Panc1 (cell line): Measurements from ENCODE around the gene CFAP43. TPM values are rescaled to one million over a fixed set of nuclear protein-coding genes. Genes with fewer than 3 reads are reported as not detected.

ENCODE experiments used
- ATAC-seq: fragments of 200-7000 bp; cut with Tn5 transposase; 2 replicates; pipeline ENCODE4 v1.9.1; 2020; ENCODE audit warnings: mild to moderate bottlenecking, moderate library complexity
- BruUV-seq: library from RNA; stranded (reverse); fragments of 400-500 nt; replicated peaks from 2 replicates; lab custom pipeline; 2021; lab: Mats Ljungman, UMichigan
- CTCF ChIA-PET: fragments of 300-600 bp; sonication (Branson Sonifier 250); formaldehyde crosslinking; loops from one replicate; lab custom pipeline; 2022; ENCODE audit warnings: antibody characterized with exemption; lab: Charles Lee
- POLR2A ChIA-PET: fragments of 300-600 bp; sonication (Branson Sonifier 250); formaldehyde crosslinking; loops from one replicate; lab custom pipeline; 2022; ENCODE audit warnings: antibody characterized with exemption; lab: Charles Lee
- DNase-seq: peaks from one replicate; pipeline ENCODE4 v3.0.0-alpha.2; 2010; ENCODE audit warnings: low read depth, low spot score
- H3K27ac ChIP-seq: 2 replicates; pipeline ENCODE4 v1.5.1; 2011; ENCODE audit warnings: mild to moderate bottlenecking, low read length, inconsistent platforms
- H3K27me3 ChIP-seq: fragments of 200-500 bp; sonication (Bioruptor generic); 2 replicates; pipeline ENCODE4 v1.6.0; 2014; ENCODE audit warnings: low read length, inconsistent platforms; ENCODE audit not compliant: control insufficient read depth, insufficient read depth
- H3K36me3 ChIP-seq: fragments of 200-500 bp; sonication (Bioruptor generic); 2 replicates; pipeline ENCODE4 v1.5.1; 2014; ENCODE audit warnings: inconsistent platforms, mild to moderate bottlenecking, low read length, moderate library complexity; ENCODE audit not compliant: control insufficient read depth, insufficient read depth
- H3K4me1 ChIP-seq: 2 replicates; pipeline ENCODE4 v1.5.1; 2011; ENCODE audit warnings: inconsistent platforms, mild to moderate bottlenecking, low read length, moderate library complexity; ENCODE audit not compliant: control insufficient read depth, insufficient read depth
- H3K4me3 ChIP-seq, 2 experiments: 2 replicates each; pipeline ENCODE4 v1.5.1; 2011 to 2012; ENCODE audit warnings: low read depth in 2 of 2, low read length in 2 of 2, mild to moderate bottlenecking in 2 of 2, inconsistent platforms in 1 of 2, moderate library complexity in 1 of 2
- H3K9me3 ChIP-seq: fragments of 200-500 bp; sonication (Bioruptor generic); 2 replicates; pipeline ENCODE4 v1.5.1; 2014; ENCODE audit warnings: low read depth, mild to moderate bottlenecking, inconsistent platforms, low read length, moderate library complexity; ENCODE audit not compliant: control insufficient read depth, insufficient read depth
- POLR2AphosphoS5 ChIP-seq: IDR thresholded peaks from 2 replicates; pipeline ENCODE4 v1.6.1; 2012; ENCODE audit warnings: mild to moderate bottlenecking, low read depth, low read length, moderate library complexity
- SIN3A ChIP-seq: IDR thresholded peaks from 2 replicates; pipeline ENCODE4 v1.6.1; 2012; ENCODE audit warnings: low read depth, mild to moderate bottlenecking, low read length, moderate library complexity, borderline replicate concordance; ENCODE audit not compliant: insufficient read depth
- TCF7L2 ChIP-seq: IDR thresholded peaks from 2 replicates; pipeline ENCODE4 v1.6.1; 2011; ENCODE audit warnings: mild to moderate bottlenecking, low read depth, low read length, inconsistent platforms
- in situ Hi-C: cut with HindIII; loops from 2 replicates; pipeline ENCODE4 v1.10.0; 2016; ENCODE audit warnings: low sequenced_read_pairs, low pct_unique_long_range_greater_than_20kb
- intact Hi-C: fragments of 100-400 bp; cut with micrococcal nuclease; formaldehyde crosslinking; loops from one replicate; pipeline ENCODE4 v1.10.0; 2022; ENCODE audit not compliant: unreplicated experiment
- total RNA-seq: library from RNA; stranded (reverse); gene quantifications from one replicate; pipeline ENCODE4 v1.2.1, GENCODE V29; 2021; ENCODE audit not compliant: unreplicated experiment
- TF ChIP-seq, protein P1 (sequence below), 2 experiments: IDR thresholded peaks; 2 replicates each; pipeline ENCODE4 v1.6.1; 2011 to 2012; ENCODE audit warnings: low read depth in 2 of 2, control low read depth in 1 of 2, low read length in 1 of 2, mild to moderate bottlenecking in 1 of 2, moderate library complexity in 1 of 2; ENCODE audit not compliant: insufficient read depth in 1 of 2
- TF ChIP-seq, protein P2 (sequence below): fragments of 450-650 bp; IDR thresholded peaks from 2 replicates; pipeline ENCODE4 v1.5.1; 2017; ENCODE audit warnings: mild to moderate bottlenecking

CFAP43 gene
- total RNA-seq, 1 experiment from 2014 or later: 0.21 TPM

DNA sequence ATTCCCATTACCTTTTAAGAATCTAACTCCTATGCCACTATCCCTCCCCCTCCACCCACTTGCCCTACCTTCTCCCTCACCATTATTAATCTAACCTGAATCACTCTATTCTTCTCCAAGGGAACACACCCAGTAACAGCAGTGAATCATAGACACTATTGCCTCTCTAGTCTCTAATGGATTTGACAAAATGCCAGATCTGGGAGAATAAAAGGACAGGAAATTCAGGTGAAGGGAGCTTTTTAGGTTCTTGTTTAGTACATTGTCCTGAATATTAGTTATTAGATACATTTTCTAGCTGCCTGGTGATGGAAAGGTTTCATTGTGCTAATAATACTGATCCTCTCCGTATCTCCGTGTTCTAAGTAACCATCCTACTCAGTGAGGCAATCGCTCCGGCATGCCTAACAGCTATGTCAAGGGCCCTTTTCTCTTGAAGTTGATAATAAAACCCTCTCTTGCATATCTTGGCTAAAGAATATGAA lies 114.3 kb downstream of the CFAP43 start:
- no peak for TF ChIP-seq SIN3A
- TF ChIP-seq, protein P1, sequence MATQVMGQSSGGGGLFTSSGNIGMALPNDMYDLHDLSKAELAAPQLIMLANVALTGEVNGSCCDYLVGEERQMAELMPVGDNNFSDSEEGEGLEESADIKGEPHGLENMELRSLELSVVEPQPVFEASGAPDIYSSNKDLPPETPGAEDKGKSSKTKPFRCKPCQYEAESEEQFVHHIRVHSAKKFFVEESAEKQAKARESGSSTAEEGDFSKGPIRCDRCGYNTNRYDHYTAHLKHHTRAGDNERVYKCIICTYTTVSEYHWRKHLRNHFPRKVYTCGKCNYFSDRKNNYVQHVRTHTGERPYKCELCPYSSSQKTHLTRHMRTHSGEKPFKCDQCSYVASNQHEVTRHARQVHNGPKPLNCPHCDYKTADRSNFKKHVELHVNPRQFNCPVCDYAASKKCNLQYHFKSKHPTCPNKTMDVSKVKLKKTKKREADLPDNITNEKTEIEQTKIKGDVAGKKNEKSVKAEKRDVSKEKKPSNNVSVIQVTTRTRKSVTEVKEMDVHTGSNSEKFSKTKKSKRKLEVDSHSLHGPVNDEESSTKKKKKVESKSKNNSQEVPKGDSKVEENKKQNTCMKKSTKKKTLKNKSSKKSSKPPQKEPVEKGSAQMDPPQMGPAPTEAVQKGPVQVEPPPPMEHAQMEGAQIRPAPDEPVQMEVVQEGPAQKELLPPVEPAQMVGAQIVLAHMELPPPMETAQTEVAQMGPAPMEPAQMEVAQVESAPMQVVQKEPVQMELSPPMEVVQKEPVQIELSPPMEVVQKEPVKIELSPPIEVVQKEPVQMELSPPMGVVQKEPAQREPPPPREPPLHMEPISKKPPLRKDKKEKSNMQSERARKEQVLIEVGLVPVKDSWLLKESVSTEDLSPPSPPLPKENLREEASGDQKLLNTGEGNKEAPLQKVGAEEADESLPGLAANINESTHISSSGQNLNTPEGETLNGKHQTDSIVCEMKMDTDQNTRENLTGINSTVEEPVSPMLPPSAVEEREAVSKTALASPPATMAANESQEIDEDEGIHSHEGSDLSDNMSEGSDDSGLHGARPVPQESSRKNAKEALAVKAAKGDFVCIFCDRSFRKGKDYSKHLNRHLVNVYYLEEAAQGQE (IDR thresholded peaks at IDR 0.05; ENCODE audit: insufficient read depth in 1 of 2, low read depth in 2 of 2, low read length in 1 of 2): no peak
- no peak for TF ChIP-seq TCF7L2
- TF ChIP-seq, protein P2, sequence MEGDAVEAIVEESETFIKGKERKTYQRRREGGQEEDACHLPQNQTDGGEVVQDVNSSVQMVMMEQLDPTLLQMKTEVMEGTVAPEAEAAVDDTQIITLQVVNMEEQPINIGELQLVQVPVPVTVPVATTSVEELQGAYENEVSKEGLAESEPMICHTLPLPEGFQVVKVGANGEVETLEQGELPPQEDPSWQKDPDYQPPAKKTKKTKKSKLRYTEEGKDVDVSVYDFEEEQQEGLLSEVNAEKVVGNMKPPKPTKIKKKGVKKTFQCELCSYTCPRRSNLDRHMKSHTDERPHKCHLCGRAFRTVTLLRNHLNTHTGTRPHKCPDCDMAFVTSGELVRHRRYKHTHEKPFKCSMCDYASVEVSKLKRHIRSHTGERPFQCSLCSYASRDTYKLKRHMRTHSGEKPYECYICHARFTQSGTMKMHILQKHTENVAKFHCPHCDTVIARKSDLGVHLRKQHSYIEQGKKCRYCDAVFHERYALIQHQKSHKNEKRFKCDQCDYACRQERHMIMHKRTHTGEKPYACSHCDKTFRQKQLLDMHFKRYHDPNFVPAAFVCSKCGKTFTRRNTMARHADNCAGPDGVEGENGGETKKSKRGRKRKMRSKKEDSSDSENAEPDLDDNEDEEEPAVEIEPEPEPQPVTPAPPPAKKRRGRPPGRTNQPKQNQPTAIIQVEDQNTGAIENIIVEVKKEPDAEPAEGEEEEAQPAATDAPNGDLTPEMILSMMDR: no peak
- TF ChIP-seq POLR2AphosphoS5: no peak
- ATAC-seq: no peak
- intact Hi-C loops (no loop called here), in situ Hi-C loops (no loop called here)
- ChIA-PET CTCF (interaction anchor here (0.6 kb wide), 1 partner anchor 270 kb away, joined by 3 read pairs; no protein-coding TSS in a partner anchor), POLR2A (no interaction called here)
- H3K4me3 ChIP-seq: no peak overlapping the region
- H3K27ac ChIP-seq: no peak overlapping the region; the same call in 1 of the 2 replicates
- BruUV-seq: no TSS peak
- H3K36me3 ChIP-seq: no peaks in the 10 kb centered on the region
- no peaks in the 10 kb centered on the region for H3K27me3 ChIP-seq
- H3K4me1 ChIP-seq: peaks cover 21% of the 10 kb centered on the region
- H3K9me3 ChIP-seq: no peaks in the 10 kb centered on the region
- DNase-seq: no peak

DNA sequence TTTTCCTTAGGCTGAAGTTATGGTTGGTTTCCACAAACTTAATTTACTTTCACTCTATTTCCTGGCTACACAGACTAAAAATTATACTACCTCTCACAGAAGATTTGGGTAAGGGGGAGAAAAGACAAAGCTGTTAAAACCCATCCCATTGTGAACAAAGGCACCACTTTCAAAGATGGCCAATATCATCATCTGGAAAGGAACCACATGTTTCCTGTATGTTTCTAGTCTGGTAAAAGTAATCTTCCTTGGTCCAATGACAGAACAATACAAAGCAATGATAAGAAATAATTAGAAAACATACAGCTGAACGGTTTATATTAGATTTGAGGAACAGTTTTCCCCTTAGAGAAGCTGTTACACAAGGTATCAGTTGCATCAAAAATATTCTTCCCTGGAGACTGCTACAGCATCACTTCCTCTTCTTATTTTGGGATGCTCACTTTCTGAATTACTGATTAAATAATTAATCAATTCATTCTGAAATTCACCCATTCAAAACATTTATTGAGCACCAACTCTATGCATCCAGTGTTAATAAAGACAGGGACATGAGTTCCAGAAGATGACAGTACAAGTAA lies 118.7 kb downstream of the CFAP43 start:
- CTCF ChIA-PET: no interaction called here
- H3K27ac ChIP-seq: no peak overlapping the region

More for the DNA sequence above, 118.7 kb downstream of the CFAP43 start:
- peaks cover 4% of the 10 kb centered on the region; the same call in 1 of the 2 replicates for H3K4me1 ChIP-seq
- TF ChIP-seq SIN3A (no peak), POLR2AphosphoS5 (no peak), TCF7L2 (no peak)
- TF ChIP-seq, protein P1 (IDR thresholded peaks at IDR 0.05; ENCODE audit: insufficient read depth in 1 of 2, low read depth in 2 of 2, low read length in 1 of 2): no peak
- TF ChIP-seq, protein P2: no peak
- no peaks in the 10 kb centered on the region for H3K27me3 ChIP-seq
- no peak overlapping the region for H3K4me3 ChIP-seq
- H3K9me3 ChIP-seq: peaks cover 6% of the 10 kb centered on the region; the same call in 1 of the 2 replicates
- ATAC-seq (no peak), DNase-seq (no peak)
- POLR2A ChIA-PET: no interaction called here
- intact Hi-C loops (no loop called here), in situ Hi-C loops (no loop called here)
- BruUV-seq: no TSS peak
- H3K36me3 ChIP-seq: no peaks in the 10 kb centered on the region
